MM.1S (cell line): ENCODE data around the gene CT45A3.
"Not testable (repeated sequence)": the region's sequence is repeated elsewhere in the genome, so short reads cannot be mapped to it uniquely, and the experiment has no call there.

Source experiments
- DNase-seq: peaks from one replicate; pipeline ENCODE4 v3.0.0-alpha.2; 2015
- H2AFZ ChIP-seq: fragments of 300-600 bp; sonication (generic); 2 replicates; pipeline ENCODE4 v1.6.0; 2016; ENCODE audit warnings: antibody characterized with exemption, low read length
- H3F3A ChIP-seq: fragments of 300-600 bp; sonication (generic); 2 replicates; pipeline ENCODE4 v1.6.1; 2016; ENCODE audit warnings: mild to moderate bottlenecking, antibody characterized with exemption, low read length, moderate library complexity, mixed read lengths; ENCODE audit not compliant: insufficient read depth
- H3K27ac ChIP-seq: fragments of 300-600 bp; sonication (generic); 2 replicates; pipeline ENCODE4 v1.5.1; 2016; ENCODE audit warnings: mild to moderate bottlenecking, low read length
- H3K27me3 ChIP-seq: fragments of 300-600 bp; sonication (generic); replicated peaks from 2 replicates; pipeline ENCODE4 v1.6.0; 2016; ENCODE audit warnings: low read length; ENCODE audit not compliant: insufficient read depth
- H3K36me3 ChIP-seq: fragments of 300-600 bp; sonication (generic); replicated peaks from 2 replicates; pipeline ENCODE4 v1.6.1; 2016; ENCODE audit warnings: mild to moderate bottlenecking, low read length, mixed read lengths; ENCODE audit not compliant: insufficient read depth
- H3K4me1 ChIP-seq: fragments of 300-600 bp; sonication (generic); 2 replicates; pipeline ENCODE4 v1.6.1; 2016; ENCODE audit warnings: low read length, mixed read lengths
- H3K4me2 ChIP-seq: fragments of 300-600 bp; sonication (generic); 2 replicates; pipeline ENCODE4 v1.6.0; 2016; ENCODE audit warnings: low read depth, low read length
- H3K4me3 ChIP-seq: fragments of 300-600 bp; sonication (generic); 2 replicates; pipeline ENCODE4 v1.5.1; 2016; ENCODE audit warnings: low read length, mixed read lengths
- H3K79me2 ChIP-seq: fragments of 300-600 bp; sonication (generic); 2 replicates; pipeline ENCODE4 v1.6.1; 2016; ENCODE audit warnings: mixed run types, low read length, mixed read lengths
- H3K9ac ChIP-seq: fragments of 300-600 bp; sonication (generic); 2 replicates; pipeline ENCODE4 v1.6.1; 2016; ENCODE audit warnings: low read length, mixed read lengths
- H3K9me2 ChIP-seq: fragments of 300-600 bp; sonication (generic); replicated peaks from 2 replicates; pipeline ENCODE4 v1.6.1; 2016; ENCODE audit warnings: mild to moderate bottlenecking, low read length, mixed read lengths; ENCODE audit not compliant: insufficient read depth
- H3K9me3 ChIP-seq: fragments of 300-600 bp; sonication (generic); replicated peaks from 2 replicates; pipeline ENCODE4 v1.6.1; 2016; ENCODE audit warnings: mild to moderate bottlenecking, low read length, mixed read lengths; ENCODE audit not compliant: insufficient read depth
- H4K20me1 ChIP-seq: fragments of 300-600 bp; sonication (generic); 2 replicates; pipeline ENCODE4 v1.6.1; 2016; ENCODE audit warnings: mild to moderate bottlenecking, low read length, moderate library complexity, mixed read lengths; ENCODE audit not compliant: insufficient read depth
- CTCF ChIP-seq: fragments of 300-600 bp; sonication (generic); IDR thresholded peaks from 2 replicates; pipeline ENCODE4 v1.5.1; 2016; ENCODE audit warnings: antibody characterized with exemption, low read length, mixed read lengths

Gene CT45A3

GRCh38 chrX:135713183-135713689, 54.8 kb downstream of the CT45A3 start, which contains the start of gene CT45A1:
TSS of gene CT45A1 (plus strand) at chrX:135713639. CDS start at chrX:135718941, 5,302 bp downstream.
- not testable (repeated sequence) for H3K4me3 ChIP-seq, H3K27me3 ChIP-seq, H3K36me3 ChIP-seq, H3K9me2 ChIP-seq, DNase-seq, H3K79me2 ChIP-seq, H4K20me1 ChIP-seq, H3K27ac ChIP-seq, H3K9me3 ChIP-seq, H2AFZ ChIP-seq, H3K9ac ChIP-seq, H3F3A ChIP-seq, H3K4me1 ChIP-seq, H3K4me2 ChIP-seq
- TF ChIP-seq CTCF: peak; percentile 34
